GM18861 (cell line): Measurements from ENCODE around the gene NADK.

Source experiments
- ATAC-seq: cut with Tn5 transposase; IDR thresholded peaks from one replicate; pipeline ENCODE4 v1.9.1; 2021; ENCODE audit not compliant: unreplicated experiment

The NADK gene

GRCh38 chr1:1788136-1788535 is 9.9 kb upstream of the NADK start:
- no peak for ATAC-seq

GRCh38 chr1:1786836-1787605 is 8.8 kb upstream of the NADK start:
- ATAC-seq = no peak

GRCh38 chr1:1785666-1786065 is 7.4 kb upstream of the NADK start:
- no peak for ATAC-seq

GRCh38 chr1:1784933-1785332 is 6.7 kb upstream of the NADK start:
- no peak for ATAC-seq

- no peak for ATAC-seq
These were observed 5.0 kb upstream of the NADK start for GRCh38 chr1:1783320-1783719.

GRCh38 chr1:1782399-1783221 is 4.3 kb upstream of the NADK start:
- ATAC-seq = no peak

DNA sequence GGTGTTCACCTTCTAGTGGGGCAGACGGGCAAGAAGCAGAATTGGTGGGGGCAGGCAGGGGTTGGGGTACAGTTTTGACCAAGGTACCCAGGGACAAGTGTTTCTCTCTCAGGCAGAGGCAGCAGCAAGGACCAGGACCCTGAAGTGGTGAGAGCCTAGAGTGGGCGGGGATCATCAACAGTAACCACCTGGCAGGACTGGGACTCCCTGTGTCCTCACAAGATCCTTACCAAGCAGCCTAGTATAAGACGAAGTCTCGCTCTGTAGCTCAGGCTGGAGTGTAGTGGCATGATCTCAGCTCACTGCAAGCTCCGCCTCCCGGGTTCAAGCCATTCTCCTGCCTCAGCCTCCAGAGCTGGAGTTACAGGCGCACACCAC is 3.2 kb upstream of the NADK start:
- ATAC-seq = no peak

GRCh38 chr1:1780598-1781525 is 2.6 kb upstream of the NADK start:
- ATAC-seq = no peak

DNA sequence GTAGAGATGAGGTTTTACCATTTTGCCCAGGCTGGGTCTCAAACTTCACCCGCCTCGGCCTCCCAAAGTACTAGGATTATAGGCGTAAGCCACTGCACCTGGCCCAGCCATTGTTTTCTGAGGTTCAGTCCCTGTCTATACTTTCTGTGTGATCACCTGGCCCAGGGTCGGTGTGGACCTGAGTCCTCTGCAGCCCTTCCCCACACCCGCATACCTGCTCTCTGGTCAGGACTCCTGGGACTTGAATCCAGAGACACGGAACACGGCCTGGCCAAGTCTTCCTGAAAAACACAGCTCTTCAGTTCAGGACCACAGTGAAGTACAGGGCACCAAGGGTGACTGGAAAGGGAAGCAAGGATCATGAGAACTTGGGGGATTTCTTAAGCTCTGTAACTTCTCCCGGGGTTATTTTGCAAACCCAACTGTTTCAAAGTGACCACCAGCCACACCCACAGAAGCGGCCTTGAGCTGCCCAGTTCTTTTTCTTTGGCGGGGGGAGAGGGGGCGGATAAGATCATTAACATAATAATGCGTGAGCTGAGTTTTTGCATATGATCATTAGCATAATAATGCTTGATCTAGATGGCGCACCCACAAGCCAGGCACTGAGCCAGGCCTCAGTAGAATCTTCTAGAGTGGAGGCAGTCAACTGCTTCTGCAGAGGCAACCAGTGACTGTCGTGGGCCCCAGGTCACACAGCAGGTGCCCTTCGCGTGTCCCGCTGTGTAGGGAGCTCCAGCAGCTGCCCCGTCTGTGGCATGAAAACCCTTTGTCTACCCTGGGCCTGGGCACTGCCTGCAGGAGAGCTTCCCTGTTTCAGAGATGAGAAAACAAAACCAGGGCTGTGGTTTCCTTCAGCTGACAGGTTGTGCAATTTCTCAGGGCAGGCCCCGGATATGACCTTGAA is 1.7 kb upstream of the NADK start:
- peak; percentile 28 for ATAC-seq

- no peak for ATAC-seq
These were observed 1.0 kb upstream of the NADK start for GRCh38 chr1:1779320-1779675.

GRCh38 chr1:1778663-1779319 is 521 bp upstream of the NADK start:
- ATAC-seq = peak; percentile 55

- no peak for ATAC-seq
These were observed 729 bp downstream of the NADK start for GRCh38 chr1:1777583-1777899.

- no peak for ATAC-seq
These were observed 1.3 kb downstream of the NADK start for GRCh38 chr1:1776672-1777582.

DNA sequence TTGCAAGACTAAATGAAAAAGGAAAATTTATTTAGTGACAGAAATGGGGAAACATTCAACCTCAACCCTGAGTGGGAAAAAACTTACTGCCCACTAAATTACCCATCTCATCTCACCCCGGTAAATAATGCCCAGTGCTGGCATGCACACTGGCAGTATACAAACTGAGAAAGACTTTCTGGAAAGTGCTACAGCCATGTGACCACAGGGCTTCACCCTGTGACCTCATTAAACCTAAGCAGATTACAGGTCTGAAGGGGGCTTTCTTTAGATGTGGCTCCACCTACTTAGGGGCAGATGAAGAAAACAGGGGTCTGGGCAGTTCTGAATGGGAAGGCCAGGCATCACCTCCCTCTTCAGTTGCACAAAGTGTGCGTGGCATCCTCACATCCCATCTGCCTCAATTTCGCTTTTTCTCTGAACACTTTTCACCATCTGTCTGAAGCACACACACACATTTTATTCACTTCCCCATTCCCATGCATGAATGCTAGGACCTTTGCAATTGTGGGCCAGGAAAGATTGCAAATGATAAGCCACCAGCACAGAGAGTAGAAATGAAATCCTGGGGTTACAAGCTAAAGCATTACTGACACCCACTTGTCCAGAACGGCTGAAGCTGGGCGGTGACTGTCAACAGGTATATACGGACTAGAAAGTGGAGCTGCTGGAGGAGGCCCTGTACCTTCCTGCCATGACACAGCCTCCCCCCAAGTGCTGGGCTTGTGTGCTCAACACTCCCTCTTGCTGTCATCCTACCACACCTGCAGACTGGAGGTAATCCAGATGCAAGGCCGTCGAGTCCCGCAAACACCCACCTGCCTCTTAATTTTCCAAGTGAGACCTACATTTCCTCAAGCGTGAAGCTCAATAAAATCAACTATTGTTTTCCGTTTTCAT is 2.7 kb downstream of the NADK start:
- no peak for ATAC-seq

DNA sequence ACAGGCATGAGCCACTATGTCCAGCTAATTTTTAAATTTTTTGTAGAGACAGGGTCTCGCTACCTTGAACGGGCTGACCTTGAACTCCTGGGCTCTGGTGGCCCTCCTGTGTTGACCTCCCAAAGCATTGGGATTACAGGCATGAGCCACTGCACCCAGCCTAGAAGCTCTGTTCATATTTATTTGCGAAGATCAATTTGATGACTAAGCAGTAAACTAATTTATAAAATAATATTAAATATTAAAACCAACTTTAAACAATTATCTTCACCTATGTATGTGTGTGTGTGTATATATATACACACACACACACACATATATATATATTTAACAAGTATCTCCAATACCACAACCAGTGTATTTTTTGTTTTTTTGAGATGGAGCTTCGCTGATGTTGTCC is 4.4 kb downstream of the NADK start:
- no peak for ATAC-seq

DNA sequence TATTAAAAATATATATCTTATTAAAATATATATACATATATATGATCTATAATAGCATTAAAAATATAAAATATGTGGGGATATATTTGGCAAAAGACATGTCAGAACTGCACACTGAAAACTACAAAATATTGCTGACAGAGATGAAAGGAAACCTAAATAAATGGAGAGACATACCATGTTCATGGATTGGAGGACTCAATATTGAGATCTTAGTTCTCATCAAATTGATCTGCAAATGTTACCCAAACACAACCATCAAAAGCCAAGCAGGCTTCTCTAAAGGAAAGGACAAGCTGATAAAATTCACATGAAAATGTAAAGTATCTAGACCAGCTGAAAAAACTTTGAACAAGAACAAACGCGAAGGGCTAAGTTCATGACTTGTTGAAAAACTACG is 7.2 kb downstream of the NADK start:
- no peak for ATAC-seq

- ATAC-seq = no peak
These were observed 8.2 kb downstream of the NADK start for GRCh38 chr1:1770102-1770501.
